GM23338 (cell line): ENCODE measurements around the gene C16orf95. TPM values are rescaled to one million over a fixed set of nuclear protein-coding genes. Genes with fewer than 3 reads are reported as not detected.

Experiments used
- ATAC-seq: fragments of 200-7000 bp; cut with Tn5 transposase; 3 replicates; pipeline ENCODE4 v1.9.1; 2020
- DNase-seq: peaks from one replicate; pipeline ENCODE4 v3.0.0-alpha.2; 2015; ENCODE audit warnings: low spot score
- H2AFZ ChIP-seq: fragments of 200-600 bp; sonication (generic); 2 replicates; pipeline ENCODE4 v1.8.0; 2016; ENCODE audit warnings: antibody characterized with exemption, mild to moderate bottlenecking, moderate library complexity
- H3F3A ChIP-seq: fragments of 200-600 bp; sonication (generic); replicated peaks from 2 replicates; pipeline ENCODE4 v1.8.0; 2017; ENCODE audit warnings: antibody characterized with exemption, mixed run types, low read depth
- H3K27ac ChIP-seq: fragments of 200-600 bp; sonication (generic); 2 replicates; pipeline ENCODE4 v1.6.1; 2016; ENCODE audit warnings: low read depth
- H3K27me3 ChIP-seq: fragments of 200-600 bp; sonication (generic); 2 replicates; pipeline ENCODE4 v1.8.0; 2016; ENCODE audit warnings: mild to moderate bottlenecking, mixed run types, moderate library complexity; ENCODE audit not compliant: insufficient read depth
- H3K36me3 ChIP-seq: fragments of 200-600 bp; sonication (generic); 2 replicates; pipeline ENCODE4 v1.8.0; 2016; ENCODE audit warnings: mild to moderate bottlenecking; ENCODE audit not compliant: insufficient read depth
- H3K4me1 ChIP-seq: fragments of 200-600 bp; sonication (generic); 2 replicates; pipeline ENCODE4 v1.8.0; 2016; ENCODE audit warnings: mild to moderate bottlenecking, moderate library complexity; ENCODE audit not compliant: insufficient read depth
- H3K4me2 ChIP-seq: fragments of 200-600 bp; sonication (generic); 2 replicates; pipeline ENCODE4 v1.7.1; 2017; ENCODE audit warnings: mixed run types
- H3K4me3 ChIP-seq: fragments of 200-600 bp; sonication (generic); 2 replicates; pipeline ENCODE4 v1.6.1; 2016; ENCODE audit warnings: mixed run types
- H3K79me2 ChIP-seq: fragments of 200-600 bp; sonication (generic); replicated peaks from 2 replicates; pipeline ENCODE4 v1.8.0; 2017; ENCODE audit warnings: mild to moderate bottlenecking; ENCODE audit not compliant: insufficient read depth
- H3K9me2 ChIP-seq: fragments of 200-600 bp; sonication (generic); 2 replicates; pipeline ENCODE4 v1.8.0; 2017; ENCODE audit not compliant: insufficient read depth
- H4K20me1 ChIP-seq: fragments of 200-600 bp; sonication (generic); replicated peaks from 2 replicates; pipeline ENCODE4 v1.8.0; 2017; ENCODE audit warnings: mild to moderate bottlenecking; ENCODE audit not compliant: insufficient read depth
- H3K27ac Mint-ChIP-seq: 2 replicates; pipeline ENCODE4 v1.8.0; 2020; ENCODE audit warnings: inconsistent platforms, mild to moderate bottlenecking, moderate library complexity, mixed read lengths
- H3K27me3 Mint-ChIP-seq: 3 replicates; pipeline ENCODE4 v1.8.0; 2022; ENCODE audit warnings: low read depth, mild to moderate bottlenecking, moderate library complexity, mixed read lengths, inconsistent platforms; ENCODE audit not compliant: insufficient read depth, poor library complexity
- H3K36me3 Mint-ChIP-seq: 3 replicates; pipeline ENCODE4 v1.8.0; 2021; ENCODE audit warnings: low read depth, mild to moderate bottlenecking, inconsistent platforms, moderate library complexity, mixed read lengths
- H3K4me1 Mint-ChIP-seq: 3 replicates; pipeline ENCODE4 v1.8.0; 2020; ENCODE audit warnings: mild to moderate bottlenecking, inconsistent platforms, mixed read lengths
- H3K4me3 Mint-ChIP-seq: 3 replicates; pipeline ENCODE4 v1.8.0; 2021; ENCODE audit warnings: moderate library complexity, mild to moderate bottlenecking, inconsistent platforms, mixed read lengths
- H3K9me3 Mint-ChIP-seq: 3 replicates; pipeline ENCODE4 v1.8.0; 2020; ENCODE audit warnings: moderate library complexity, mild to moderate bottlenecking, inconsistent platforms, mixed read lengths
- EZH2 ChIP-seq: fragments of 200-600 bp; sonication (generic); IDR thresholded peaks from one replicate; pipeline ENCODE4 v1.8.0; 2017; ENCODE audit warnings: antibody characterized with exemption, mild to moderate bottlenecking, low read depth; ENCODE audit not compliant: unreplicated experiment
- EZH2phosphoT487 ChIP-seq: fragments of 200-600 bp; sonication (generic); IDR thresholded peaks from one replicate; pipeline ENCODE4 v1.8.1; 2018; ENCODE audit warnings: antibody characterized with exemption; ENCODE audit not compliant: unreplicated experiment
- JUNB ChIP-seq: IDR thresholded peaks from one replicate; pipeline ENCODE4 v1.6.1; 2016; ENCODE audit warnings: antibody characterized with exemption; ENCODE audit not compliant: unreplicated experiment
- NANOG ChIP-seq: IDR thresholded peaks from 2 replicates; pipeline ENCODE4 v1.6.1; 2016; ENCODE audit warnings: antibody characterized with exemption, borderline replicate concordance
- POLR2AphosphoS5 ChIP-seq: IDR thresholded peaks from 2 replicates; pipeline ENCODE4 v1.6.1; 2016; ENCODE audit warnings: antibody characterized with exemption, low read depth
- STAT1 ChIP-seq: IDR thresholded peaks from one replicate; pipeline ENCODE4 v1.6.1; 2016; ENCODE audit warnings: antibody characterized with exemption; ENCODE audit not compliant: unreplicated experiment
- ZNF114 ChIP-seq: fragments of 250-450 bp; sonication (Bioruptor Pico); IDR thresholded peaks from 2 replicates; pipeline ENCODE4 v1.5.0; 2020; ENCODE audit warnings: mild to moderate bottlenecking, moderate library complexity
- ZNF331 ChIP-seq: fragments of 250-450 bp; sonication (Bioruptor Pico); IDR thresholded peaks from 2 replicates; pipeline ENCODE4 v1.5.0; 2020; ENCODE audit warnings: low read depth, mild to moderate bottlenecking, moderate library complexity
- polyA plus RNA-seq: library from polyadenylated mRNA; unstranded; fragments of >200 nt; fragmentation: Nextera tagmentation; extraction: Ambion mirVana; gene quantifications from 2 replicates; pipeline ENCODE4 v1.2.1, GENCODE V29; 2016
- total RNA-seq: library from RNA; depleted of rRNA; stranded (reverse); fragments of >200 nt; shearing (Covaris generic); gene quantifications from 2 replicates; pipeline ENCODE4 v1.2.3, GENCODE V29; 2014
- TF ChIP-seq, protein P1 (sequence below), 2 experiments: fragments of 200-600 bp in 1 of 2; sonication (generic) in 1 of 2; conservative IDR thresholded peaks; 2 replicates each; pipeline versions ENCODE4 v1.5.1 to v1.6.1; 2016 to 2017; ENCODE audit warnings: antibody characterized with exemption in 2 of 2, low read depth in 2 of 2, mild to moderate bottlenecking in 2 of 2, moderate library complexity in 1 of 2
- TF ChIP-seq, protein P2 (sequence below): IDR thresholded peaks from 2 replicates; pipeline ENCODE4 v1.6.1; 2016; ENCODE audit warnings: antibody characterized with exemption
- TF ChIP-seq, protein P3 (sequence below): IDR thresholded peaks from one replicate; pipeline ENCODE4 v1.6.1; 2018; ENCODE audit warnings: antibody characterized with exemption; ENCODE audit not compliant: unreplicated experiment

The C16orf95 gene
- total and polyA plus RNA-seq, 2 experiments from 2014 or later, result 1.2 to 3.9 TPM

DNA sequence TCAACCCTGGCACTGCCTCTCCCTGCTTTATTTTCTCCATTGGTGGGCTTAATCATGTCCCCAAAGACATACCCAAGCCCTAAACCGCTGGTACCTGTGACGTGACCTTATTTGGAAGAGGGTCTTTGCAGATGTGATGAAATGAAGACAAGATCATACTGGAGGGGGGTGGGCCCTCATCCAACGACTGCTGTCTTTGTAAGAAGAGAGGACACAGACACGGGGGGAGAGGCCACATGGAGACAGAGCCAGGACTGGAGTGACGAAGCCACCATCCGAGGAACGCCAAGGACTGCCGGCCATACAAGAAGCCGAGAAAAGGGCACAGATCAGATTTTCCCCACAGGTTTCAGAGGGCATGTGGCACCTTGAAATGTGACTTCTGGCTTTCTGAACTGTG lies 62.5 kb downstream of the C16orf95 start:
- ATAC-seq (no peak), DNase-seq (no peak)
- H2AFZ ChIP-seq, result no peak overlapping the region
- no peak for TF ChIP-seq JUNB
- no peak for TF ChIP-seq EZH2
- TF ChIP-seq STAT1, result no peak
- no peak for TF ChIP-seq ZNF114 (CRISPR knock-in tag)
- TF ChIP-seq NANOG, result no peak
- no peak overlapping the region for H3K4me2 ChIP-seq
- no peaks in the 10 kb centered on the region for H3K27me3 ChIP-seq
- no peaks in the 10 kb centered on the region for H3K36me3 ChIP-seq
- H3K4me1 ChIP-seq, result no peaks in the 10 kb centered on the region
- H3K79me2 ChIP-seq, result no peaks in the 10 kb centered on the region
- Mint-ChIP-seq H3K27me3 (peaks cover 8% of the 10 kb centered on the region), H3K36me3 (no peaks in the 10 kb centered on the region), H3K9me3 (no peaks in the 10 kb centered on the region), H3K4me1 (no peaks in the 10 kb centered on the region), H3K27ac (no peak overlapping the region), H3K4me3 (no peak overlapping the region)
- no peak overlapping the region for H3K27ac ChIP-seq
- H3K4me3 ChIP-seq, result no peak overlapping the region
- H4K20me1 ChIP-seq, result no peaks in the 10 kb centered on the region
- no peaks in the 10 kb centered on the region for H3K9me2 ChIP-seq
- no peaks in the 10 kb centered on the region for H3F3A ChIP-seq

DNA sequence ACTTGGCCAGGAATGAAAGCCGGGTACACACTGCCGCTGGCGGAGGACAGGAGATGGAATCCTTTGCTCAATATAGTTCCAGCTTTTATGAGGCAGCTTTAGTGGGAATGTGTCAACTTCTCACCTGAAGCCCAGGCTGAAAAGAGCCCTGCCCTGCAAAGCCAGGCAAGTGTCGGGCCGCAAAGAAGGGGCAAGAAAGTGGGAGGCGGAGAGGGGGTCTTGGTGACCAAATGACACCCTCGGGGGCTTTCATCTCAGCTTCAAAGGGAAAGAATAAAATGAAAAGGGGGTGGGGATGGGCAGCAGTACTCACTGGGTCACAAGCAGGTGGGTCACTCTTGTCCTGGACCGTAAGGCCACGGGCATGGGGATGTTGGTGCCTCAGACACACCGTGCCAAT lies 62.9 kb downstream of the C16orf95 start:
- Histone ChIP-seq H3K36me3 (no peaks in the 10 kb centered on the region), H3K9me2 (no peaks in the 10 kb centered on the region), H2AFZ (no peak overlapping the region), H3K27me3 (no peaks in the 10 kb centered on the region), H3K79me2 (no peaks in the 10 kb centered on the region), H3K4me1 (no peaks in the 10 kb centered on the region), H3K4me2 (no peak overlapping the region), H4K20me1 (no peaks in the 10 kb centered on the region), H3K27ac (no peak overlapping the region), H3K4me3 (no peak overlapping the region), H3F3A (no peaks in the 10 kb centered on the region)
- ATAC-seq (no peak), DNase-seq (no peak)
- Mint-ChIP-seq H3K4me1 (no peaks in the 10 kb centered on the region), H3K4me3 (no peak overlapping the region), H3K36me3 (no peaks in the 10 kb centered on the region), H3K27me3 (peaks cover 8% of the 10 kb centered on the region), H3K9me3 (no peaks in the 10 kb centered on the region), H3K27ac (no peak overlapping the region)
- TF ChIP-seq ZNF331 (CRISPR knock-in tag), result no peak

DNA sequence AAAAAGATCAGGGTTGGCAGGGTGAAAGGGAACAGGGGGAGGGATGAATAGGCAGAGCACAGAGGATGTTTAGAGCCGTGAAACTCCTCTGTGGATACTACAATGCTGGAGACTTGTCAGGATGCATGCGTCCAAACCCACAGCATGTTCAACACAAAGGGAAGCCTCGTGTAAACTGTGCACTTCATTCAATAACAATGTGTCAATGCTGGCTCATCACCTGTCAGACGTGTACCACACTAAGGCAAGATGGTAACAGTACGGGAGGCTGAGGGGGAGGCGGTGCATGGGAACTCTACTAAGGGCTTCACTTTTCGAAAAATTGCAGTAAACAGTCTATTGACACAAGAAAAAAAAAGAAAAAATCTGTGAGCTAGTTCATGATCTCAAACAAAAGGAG lies 63.7 kb downstream of the C16orf95 start:
- Mint-ChIP-seq H3K27ac (no peak overlapping the region), H3K4me3 (no peak overlapping the region), H3K36me3 (no peaks in the 10 kb centered on the region), H3K4me1 (no peaks in the 10 kb centered on the region), H3K27me3 (peaks cover 8% of the 10 kb centered on the region), H3K9me3 (no peaks in the 10 kb centered on the region)
- Histone ChIP-seq H3K4me1 (no peaks in the 10 kb centered on the region), H2AFZ (no peak overlapping the region), H3F3A (no peaks in the 10 kb centered on the region), H3K9me2 (no peaks in the 10 kb centered on the region), H3K27ac (no peak overlapping the region), H3K27me3 (no peaks in the 10 kb centered on the region), H4K20me1 (no peaks in the 10 kb centered on the region), H3K4me2 (no peak overlapping the region), H3K36me3 (no peaks in the 10 kb centered on the region), H3K4me3 (no peak overlapping the region), H3K79me2 (no peaks in the 10 kb centered on the region)
- no peak for ATAC-seq
- DNase-seq, result no peak
- TF ChIP-seq POLR2AphosphoS5, result no peak
- TF ChIP-seq, protein P1, sequence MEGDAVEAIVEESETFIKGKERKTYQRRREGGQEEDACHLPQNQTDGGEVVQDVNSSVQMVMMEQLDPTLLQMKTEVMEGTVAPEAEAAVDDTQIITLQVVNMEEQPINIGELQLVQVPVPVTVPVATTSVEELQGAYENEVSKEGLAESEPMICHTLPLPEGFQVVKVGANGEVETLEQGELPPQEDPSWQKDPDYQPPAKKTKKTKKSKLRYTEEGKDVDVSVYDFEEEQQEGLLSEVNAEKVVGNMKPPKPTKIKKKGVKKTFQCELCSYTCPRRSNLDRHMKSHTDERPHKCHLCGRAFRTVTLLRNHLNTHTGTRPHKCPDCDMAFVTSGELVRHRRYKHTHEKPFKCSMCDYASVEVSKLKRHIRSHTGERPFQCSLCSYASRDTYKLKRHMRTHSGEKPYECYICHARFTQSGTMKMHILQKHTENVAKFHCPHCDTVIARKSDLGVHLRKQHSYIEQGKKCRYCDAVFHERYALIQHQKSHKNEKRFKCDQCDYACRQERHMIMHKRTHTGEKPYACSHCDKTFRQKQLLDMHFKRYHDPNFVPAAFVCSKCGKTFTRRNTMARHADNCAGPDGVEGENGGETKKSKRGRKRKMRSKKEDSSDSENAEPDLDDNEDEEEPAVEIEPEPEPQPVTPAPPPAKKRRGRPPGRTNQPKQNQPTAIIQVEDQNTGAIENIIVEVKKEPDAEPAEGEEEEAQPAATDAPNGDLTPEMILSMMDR (conservative IDR thresholded peaks at IDR 0.05; ENCODE audit: low read depth in 2 of 2), result no peak
- TF ChIP-seq ZNF114 (CRISPR knock-in tag), result no peak
- TF ChIP-seq, protein P2, sequence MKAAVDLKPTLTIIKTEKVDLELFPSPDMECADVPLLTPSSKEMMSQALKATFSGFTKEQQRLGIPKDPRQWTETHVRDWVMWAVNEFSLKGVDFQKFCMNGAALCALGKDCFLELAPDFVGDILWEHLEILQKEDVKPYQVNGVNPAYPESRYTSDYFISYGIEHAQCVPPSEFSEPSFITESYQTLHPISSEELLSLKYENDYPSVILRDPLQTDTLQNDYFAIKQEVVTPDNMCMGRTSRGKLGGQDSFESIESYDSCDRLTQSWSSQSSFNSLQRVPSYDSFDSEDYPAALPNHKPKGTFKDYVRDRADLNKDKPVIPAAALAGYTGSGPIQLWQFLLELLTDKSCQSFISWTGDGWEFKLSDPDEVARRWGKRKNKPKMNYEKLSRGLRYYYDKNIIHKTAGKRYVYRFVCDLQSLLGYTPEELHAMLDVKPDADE, result no peak
- TF ChIP-seq STAT1, result no peak
- no peak for TF ChIP-seq EZH2
- TF ChIP-seq, protein P3, sequence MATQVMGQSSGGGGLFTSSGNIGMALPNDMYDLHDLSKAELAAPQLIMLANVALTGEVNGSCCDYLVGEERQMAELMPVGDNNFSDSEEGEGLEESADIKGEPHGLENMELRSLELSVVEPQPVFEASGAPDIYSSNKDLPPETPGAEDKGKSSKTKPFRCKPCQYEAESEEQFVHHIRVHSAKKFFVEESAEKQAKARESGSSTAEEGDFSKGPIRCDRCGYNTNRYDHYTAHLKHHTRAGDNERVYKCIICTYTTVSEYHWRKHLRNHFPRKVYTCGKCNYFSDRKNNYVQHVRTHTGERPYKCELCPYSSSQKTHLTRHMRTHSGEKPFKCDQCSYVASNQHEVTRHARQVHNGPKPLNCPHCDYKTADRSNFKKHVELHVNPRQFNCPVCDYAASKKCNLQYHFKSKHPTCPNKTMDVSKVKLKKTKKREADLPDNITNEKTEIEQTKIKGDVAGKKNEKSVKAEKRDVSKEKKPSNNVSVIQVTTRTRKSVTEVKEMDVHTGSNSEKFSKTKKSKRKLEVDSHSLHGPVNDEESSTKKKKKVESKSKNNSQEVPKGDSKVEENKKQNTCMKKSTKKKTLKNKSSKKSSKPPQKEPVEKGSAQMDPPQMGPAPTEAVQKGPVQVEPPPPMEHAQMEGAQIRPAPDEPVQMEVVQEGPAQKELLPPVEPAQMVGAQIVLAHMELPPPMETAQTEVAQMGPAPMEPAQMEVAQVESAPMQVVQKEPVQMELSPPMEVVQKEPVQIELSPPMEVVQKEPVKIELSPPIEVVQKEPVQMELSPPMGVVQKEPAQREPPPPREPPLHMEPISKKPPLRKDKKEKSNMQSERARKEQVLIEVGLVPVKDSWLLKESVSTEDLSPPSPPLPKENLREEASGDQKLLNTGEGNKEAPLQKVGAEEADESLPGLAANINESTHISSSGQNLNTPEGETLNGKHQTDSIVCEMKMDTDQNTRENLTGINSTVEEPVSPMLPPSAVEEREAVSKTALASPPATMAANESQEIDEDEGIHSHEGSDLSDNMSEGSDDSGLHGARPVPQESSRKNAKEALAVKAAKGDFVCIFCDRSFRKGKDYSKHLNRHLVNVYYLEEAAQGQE, result no peak
- TF ChIP-seq EZH2phosphoT487, result no peak
- TF ChIP-seq ZNF331 (CRISPR knock-in tag), result no peak
